Type B pancreatic cell (in vitro differentiated cells): ENCODE measurements around the gene SELPLG. TPM values are rescaled to one million over a fixed set of nuclear protein-coding genes. Genes with fewer than 3 reads are reported as not detected.

ENCODE experiments used
- DNase-seq: peaks from one replicate; pipeline ENCODE4 v3.0.0; 2021; ENCODE audit warnings: mixed read lengths; ENCODE audit not compliant: unreplicated experiment; ENCODE audit errors: extremely low spot score
- H3K27ac Mint-ChIP-seq: 2 replicates; pipeline ENCODE4 v1.8.0; 2021; ENCODE audit warnings: mild to moderate bottlenecking, mixed read lengths
- H3K27me3 Mint-ChIP-seq: 2 replicates; pipeline ENCODE4 v1.8.0; 2021; ENCODE audit warnings: mixed read lengths
- H3K36me3 Mint-ChIP-seq: 2 replicates; pipeline ENCODE4 v1.8.0; 2021; ENCODE audit warnings: mixed read lengths
- H3K4me1 Mint-ChIP-seq: one replicate; pipeline ENCODE4 v1.8.0; 2021; ENCODE audit warnings: mixed read lengths; ENCODE audit not compliant: unreplicated experiment
- H3K4me3 Mint-ChIP-seq: 2 replicates; pipeline ENCODE4 v1.8.0; 2021; ENCODE audit warnings: mild to moderate bottlenecking, mixed read lengths
- H3K9me3 Mint-ChIP-seq: 2 replicates; pipeline ENCODE4 v1.8.0; 2021; ENCODE audit warnings: mixed read lengths
- total RNA-seq: library from RNA; stranded (reverse); gene quantifications from 2 replicates; pipeline ENCODE4 v1.2.1, GENCODE V29; 2021; ENCODE audit warnings: low replicate concordance
- TF ChIP-seq, protein P1 (sequence below): fragments of 200-600 bp; sonication (generic); conservative IDR thresholded peaks from 2 replicates; pipeline ENCODE4 v1.5.0; 2021; ENCODE audit warnings: antibody characterized with exemption, mild to moderate bottlenecking

The SELPLG gene
- total RNA-seq, 1 donor from 2014 or later: 0.48 TPM

DNA sequence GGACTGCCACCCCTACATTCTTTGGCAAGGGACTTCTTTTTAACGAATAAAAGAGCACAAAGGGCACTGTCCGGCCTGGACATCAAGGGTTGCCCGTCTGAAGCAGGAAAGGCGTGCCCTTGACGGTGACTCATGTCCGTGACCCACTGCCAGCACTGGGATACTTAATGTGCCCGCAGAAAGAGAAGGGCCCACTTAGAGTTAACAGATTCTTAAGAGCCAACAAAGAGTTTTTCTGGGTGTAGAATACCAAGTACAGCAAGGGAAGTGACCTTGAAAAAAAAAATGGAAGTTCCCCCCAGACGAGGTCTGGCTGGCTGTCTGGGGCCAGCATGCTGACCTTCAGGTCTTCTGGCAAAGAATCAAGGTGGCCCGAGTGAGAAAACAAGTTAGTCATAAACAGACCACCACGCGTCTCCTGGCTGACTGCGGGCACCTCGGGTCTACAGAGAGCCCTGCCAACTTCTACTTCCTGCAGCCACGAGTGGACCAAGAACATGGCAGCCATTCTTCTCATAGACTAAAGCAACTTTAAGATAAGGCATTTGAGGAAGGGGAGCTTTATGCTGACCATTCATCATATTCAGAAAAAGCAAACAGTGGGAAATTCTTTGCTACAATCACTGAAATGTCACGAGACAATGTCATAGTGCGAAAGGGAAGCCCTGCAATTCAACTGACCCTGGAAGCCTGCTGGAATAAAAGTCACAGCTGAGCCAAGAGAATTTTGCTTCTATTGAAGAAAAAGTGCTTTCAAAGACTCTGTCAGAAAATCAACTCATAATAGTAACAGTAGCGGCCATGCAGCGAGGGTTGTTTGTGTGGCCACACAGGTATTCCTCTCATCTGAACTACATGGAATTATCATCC, 10.5 kb upstream of the SELPLG start:
- no peaks in the 10 kb centered on the region for H3K9me3 Mint-ChIP-seq

DNA sequence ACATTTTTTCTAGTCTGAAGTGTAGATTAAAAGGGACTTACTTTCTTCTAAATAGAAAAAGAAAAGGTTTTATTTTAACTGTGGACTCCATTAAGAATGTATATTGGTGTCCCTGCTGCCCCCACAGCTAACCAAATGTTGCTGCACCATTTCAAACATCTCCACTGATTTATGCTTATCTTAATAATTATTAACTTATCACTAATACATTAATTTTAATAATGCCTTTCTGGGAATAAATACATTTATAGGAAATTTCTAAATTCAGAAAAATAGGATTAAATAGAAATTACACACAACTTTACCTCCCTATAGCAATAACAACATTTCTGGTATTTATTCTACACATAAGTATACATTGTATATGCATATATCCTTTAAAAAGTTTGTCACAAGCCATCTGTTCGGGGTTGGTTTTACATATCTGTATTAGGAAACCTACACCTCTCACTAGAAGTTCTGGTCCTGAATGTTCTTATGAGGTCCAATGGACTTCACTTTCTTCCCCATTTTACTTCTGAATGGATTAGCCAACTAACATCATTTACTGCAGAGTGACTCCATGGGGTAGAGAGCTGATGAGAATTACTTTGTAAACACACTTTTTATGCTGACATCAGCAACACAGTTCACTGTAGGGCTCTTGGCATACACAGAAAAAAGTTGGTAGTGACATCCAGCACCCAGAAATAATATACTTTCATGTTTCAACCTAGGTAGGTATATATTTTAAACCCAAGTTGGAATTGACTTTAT, 9.4 kb upstream of the SELPLG start:
- no peak overlapping the region for H3K27ac Mint-ChIP-seq
- H3K36me3 Mint-ChIP-seq: peaks cover 20% of the 10 kb centered on the region
- no peak overlapping the region for H3K4me3 Mint-ChIP-seq
- H3K4me1 Mint-ChIP-seq: peaks cover 40% of the 10 kb centered on the region
- DNase-seq: no peak
- H3K9me3 Mint-ChIP-seq: no peaks in the 10 kb centered on the region
- TF ChIP-seq, protein P1, sequence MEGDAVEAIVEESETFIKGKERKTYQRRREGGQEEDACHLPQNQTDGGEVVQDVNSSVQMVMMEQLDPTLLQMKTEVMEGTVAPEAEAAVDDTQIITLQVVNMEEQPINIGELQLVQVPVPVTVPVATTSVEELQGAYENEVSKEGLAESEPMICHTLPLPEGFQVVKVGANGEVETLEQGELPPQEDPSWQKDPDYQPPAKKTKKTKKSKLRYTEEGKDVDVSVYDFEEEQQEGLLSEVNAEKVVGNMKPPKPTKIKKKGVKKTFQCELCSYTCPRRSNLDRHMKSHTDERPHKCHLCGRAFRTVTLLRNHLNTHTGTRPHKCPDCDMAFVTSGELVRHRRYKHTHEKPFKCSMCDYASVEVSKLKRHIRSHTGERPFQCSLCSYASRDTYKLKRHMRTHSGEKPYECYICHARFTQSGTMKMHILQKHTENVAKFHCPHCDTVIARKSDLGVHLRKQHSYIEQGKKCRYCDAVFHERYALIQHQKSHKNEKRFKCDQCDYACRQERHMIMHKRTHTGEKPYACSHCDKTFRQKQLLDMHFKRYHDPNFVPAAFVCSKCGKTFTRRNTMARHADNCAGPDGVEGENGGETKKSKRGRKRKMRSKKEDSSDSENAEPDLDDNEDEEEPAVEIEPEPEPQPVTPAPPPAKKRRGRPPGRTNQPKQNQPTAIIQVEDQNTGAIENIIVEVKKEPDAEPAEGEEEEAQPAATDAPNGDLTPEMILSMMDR: no peak
- no peaks in the 10 kb centered on the region for H3K27me3 Mint-ChIP-seq

More for the DNA sequence above, 10.5 kb upstream of the SELPLG start:
- Mint-ChIP-seq H3K27ac (no peak overlapping the region), H3K4me1 (peaks cover 29% of the 10 kb centered on the region), H3K36me3 (peaks cover 28% of the 10 kb centered on the region), H3K27me3 (no peaks in the 10 kb centered on the region), H3K4me3 (no peak overlapping the region)
- TF ChIP-seq, protein P1: no peak
- no peak for DNase-seq

DNA sequence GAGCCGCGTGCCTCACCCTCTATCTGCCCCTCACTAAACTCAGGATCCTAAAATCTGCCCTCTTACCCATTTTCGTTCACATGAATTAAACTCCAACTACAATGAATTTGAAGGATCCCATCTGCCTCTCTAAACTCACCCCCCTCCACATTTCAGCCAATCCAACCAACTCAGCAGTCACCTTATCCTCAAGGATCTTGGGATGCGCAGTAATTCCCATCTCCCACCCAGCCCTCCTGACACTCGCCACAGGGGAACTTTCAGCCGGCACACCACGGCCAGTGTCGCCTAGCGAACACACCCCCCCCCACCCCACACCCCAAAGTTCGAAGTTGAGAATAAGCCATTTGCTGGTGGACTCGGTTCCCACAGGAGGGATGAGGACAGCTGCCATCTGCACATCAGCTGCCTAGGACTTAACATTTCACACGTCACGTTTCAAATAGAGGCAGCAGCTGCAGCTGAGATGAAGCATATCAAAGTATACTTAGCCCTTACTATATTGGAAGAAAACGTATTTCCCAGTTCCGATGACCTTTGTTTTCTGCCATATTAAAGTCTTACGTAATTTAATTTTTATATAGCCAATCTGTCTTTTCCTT, 8.7 kb upstream of the SELPLG start:
- H3K27ac Mint-ChIP-seq: peak overlapping the region; percentile 25
- no peak for DNase-seq
- H3K27me3 Mint-ChIP-seq: no peaks in the 10 kb centered on the region
- no peak overlapping the region for H3K4me3 Mint-ChIP-seq
- peaks cover 20% of the 10 kb centered on the region for H3K36me3 Mint-ChIP-seq
- peaks cover 47% of the 10 kb centered on the region for H3K4me1 Mint-ChIP-seq
- H3K9me3 Mint-ChIP-seq: no peaks in the 10 kb centered on the region
- TF ChIP-seq, protein P1: no peak

DNA sequence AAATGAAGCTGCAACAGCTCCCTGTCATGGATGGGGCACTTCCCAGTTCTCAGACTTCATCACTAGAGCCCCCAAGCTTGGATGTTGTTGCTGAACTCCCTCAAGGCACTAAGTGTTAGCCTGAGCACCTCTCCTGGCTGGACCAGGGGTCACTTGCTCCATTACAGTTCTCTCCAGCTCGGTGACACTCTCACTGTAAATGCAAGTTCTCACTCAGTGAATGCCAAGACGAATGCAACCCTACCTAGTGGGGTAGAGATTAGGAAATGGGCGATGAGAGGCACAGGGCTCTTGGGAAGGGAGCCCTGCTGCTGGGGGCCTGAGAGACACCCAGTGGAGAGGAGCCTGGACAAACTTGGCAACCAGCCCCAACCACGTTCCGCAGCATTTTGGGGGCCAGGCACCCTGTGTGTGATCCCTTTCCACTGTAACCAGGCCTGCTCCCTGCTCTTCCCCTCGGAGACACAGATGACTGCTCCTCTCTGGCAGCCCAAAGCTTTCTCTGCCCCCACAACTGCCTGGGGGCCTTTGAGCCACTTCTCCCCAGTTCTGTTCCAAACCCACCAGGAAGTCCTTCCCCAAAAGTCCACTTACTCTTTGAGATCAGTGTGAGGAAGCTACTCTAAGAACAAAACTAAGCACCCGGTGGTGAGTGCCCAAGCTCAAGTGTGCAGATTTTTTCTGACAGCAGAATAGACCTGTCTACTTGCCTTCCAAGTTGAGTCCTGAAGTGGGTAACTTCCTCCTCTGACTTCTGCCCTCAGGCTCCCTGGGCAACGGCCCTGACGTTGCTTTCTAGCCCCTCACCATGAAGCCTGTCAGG, 8.0 kb upstream of the SELPLG start:
- peaks cover 17% of the 10 kb centered on the region for H3K36me3 Mint-ChIP-seq
- no peak for DNase-seq
- no peak overlapping the region for H3K4me3 Mint-ChIP-seq
- H3K27me3 Mint-ChIP-seq: no peaks in the 10 kb centered on the region
- H3K27ac Mint-ChIP-seq: peak overlapping the region; percentile 25
- H3K4me1 Mint-ChIP-seq: peaks cover 50% of the 10 kb centered on the region
- no peaks in the 10 kb centered on the region for H3K9me3 Mint-ChIP-seq
- TF ChIP-seq, protein P1: no peak

DNA sequence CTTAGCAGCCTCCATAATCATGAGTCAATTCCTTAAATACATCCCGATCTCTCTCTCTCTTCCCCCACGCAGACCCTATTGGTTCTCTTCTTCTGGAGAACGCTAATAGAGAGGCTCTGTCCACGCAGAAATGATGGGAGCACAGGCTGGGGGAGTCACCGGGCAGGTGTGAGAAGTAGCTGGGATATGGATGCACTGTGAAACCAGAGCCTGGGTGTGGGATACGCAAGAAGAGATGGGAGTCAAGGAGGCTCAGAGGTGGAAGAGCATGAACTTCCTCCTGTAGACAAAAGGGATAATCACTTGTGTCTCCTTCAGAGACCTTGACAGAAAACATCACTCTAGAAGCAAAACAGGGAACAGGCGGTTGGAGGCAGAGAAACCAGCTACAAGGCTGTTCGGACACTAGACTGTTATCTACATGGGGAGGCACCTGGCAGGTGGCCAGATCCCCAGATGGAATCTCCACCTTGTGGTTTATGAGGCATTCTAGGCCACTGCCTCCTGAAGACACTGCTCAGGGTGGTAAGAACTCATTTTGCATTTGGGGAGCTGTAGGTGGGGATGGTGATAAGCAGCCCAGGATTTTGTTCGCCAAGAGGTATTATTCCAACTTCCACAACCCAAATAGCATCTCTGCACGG, 7.2 kb upstream of the SELPLG start:
- peaks cover 11% of the 10 kb centered on the region for H3K36me3 Mint-ChIP-seq
- H3K9me3 Mint-ChIP-seq: no peaks in the 10 kb centered on the region
- peaks cover 52% of the 10 kb centered on the region for H3K4me1 Mint-ChIP-seq
- no peak overlapping the region for H3K4me3 Mint-ChIP-seq
- no peak overlapping the region for H3K27ac Mint-ChIP-seq
- TF ChIP-seq, protein P1: no peak
- DNase-seq: no peak
- H3K27me3 Mint-ChIP-seq: no peaks in the 10 kb centered on the region
